OCI-LY3 (cell line): ENCODE measurements around the gene MTURN.

Experiments
- H2AFZ ChIP-seq: fragments of 200-600, 300-600 bp; shearing (Covaris generic); 2 replicates; pipeline ENCODE4 v1.6.0; 2014; ENCODE audit warnings: antibody characterized with exemption, low read depth, low read length
- H3K27ac ChIP-seq: fragments of 200-600, 300-600 bp; sonication (generic); 2 replicates; pipeline ENCODE4 v1.5.1; 2014; ENCODE audit warnings: mild to moderate bottlenecking, low read length, moderate library complexity, mixed read lengths
- H3K27me3 ChIP-seq: fragments of 200-600, 300-600 bp; sonication (generic); 2 replicates; pipeline ENCODE4 v1.6.1; 2014; ENCODE audit warnings: low read depth, low read length, mixed read lengths
- H3K36me3 ChIP-seq: fragments of 200-600, 300-600 bp; sonication (generic); replicated peaks from 2 replicates; pipeline ENCODE3; 2014; ENCODE audit warnings: low read depth, low read length, mixed read lengths
- H3K4me1 ChIP-seq: fragments of 300-600, 200-600 bp; sonication (generic); 2 replicates; pipeline ENCODE4 v1.6.1; 2014; ENCODE audit warnings: low read length, mixed read lengths
- H3K4me2 ChIP-seq: fragments of 200-600, 300-600 bp; sonication (generic); 2 replicates; pipeline ENCODE4 v1.6.1; 2014; ENCODE audit warnings: low read length, mixed read lengths
- H3K4me3 ChIP-seq: fragments of 300-600, 200-600 bp; sonication (generic); 2 replicates; pipeline ENCODE4 v1.5.1; 2014; ENCODE audit warnings: antibody characterized with exemption, mild to moderate bottlenecking, low read length, moderate library complexity
- H3K79me2 ChIP-seq: fragments of 300-600, 200-600 bp; shearing (Covaris generic); 2 replicates; pipeline ENCODE4 v1.6.1; 2014; ENCODE audit warnings: mild to moderate bottlenecking, low read length, mixed read lengths
- H3K9ac ChIP-seq: fragments of 300-600, 200-600 bp; shearing (Covaris generic); 2 replicates; pipeline ENCODE4 v1.6.0; 2014; ENCODE audit warnings: mild to moderate bottlenecking, low read length, moderate library complexity
- H3K9me3 ChIP-seq: fragments of 200-600, 300-600 bp; shearing (Covaris generic); 2 replicates; pipeline ENCODE4 v1.6.1; 2014; ENCODE audit warnings: low read length, mixed read lengths; ENCODE audit not compliant: insufficient read depth
- H4K20me1 ChIP-seq: fragments of 200-600, 300-600 bp; sonication (generic); 2 replicates; pipeline ENCODE4 v1.6.1; 2016; ENCODE audit warnings: low read length, mixed read lengths; ENCODE audit not compliant: insufficient read depth
- CTCF ChIP-seq: fragments of 200-600, 300-600 bp; sonication (generic); IDR thresholded peaks from 2 replicates; pipeline ENCODE4 v1.5.1; 2014; ENCODE audit warnings: antibody characterized with exemption, low read length, low read depth
- EZH2phosphoT487 ChIP-seq: fragments of 200-600 bp; shearing (Covaris generic); IDR thresholded peaks from 2 replicates; pipeline ENCODE4 v1.6.1; 2018; ENCODE audit warnings: antibody characterized with exemption, mixed run types, low read depth

The MTURN gene

GRCh38 chr7:30162133-30162532 lies 27.3 kb downstream of the MTURN start:
- Histone ChIP-seq H3K27ac (peak overlapping the region; percentile 93), H3K36me3 (no peaks in the 10 kb centered on the region), H3K4me2 (peak overlapping the region; percentile 95), H3K4me1 (peaks cover 64% of the 10 kb centered on the region), H3K4me3 (peak overlapping the region; percentile 65), H3K79me2 (no peaks in the 10 kb centered on the region), H3K9me3 (no peaks in the 10 kb centered on the region), H2AFZ (no peak overlapping the region), H4K20me1 (no peaks in the 10 kb centered on the region), H3K9ac (peak overlapping the region; percentile 67), H3K27me3 (no peaks in the 10 kb centered on the region)
- no peak for TF ChIP-seq EZH2phosphoT487
- TF ChIP-seq CTCF, result no peak

GRCh38 chr7:30162622-30163124 lies 27.9 kb downstream of the MTURN start:
- Histone ChIP-seq H3K4me2 (peak overlapping the region; percentile 95), H4K20me1 (no peaks in the 10 kb centered on the region), H3K36me3 (no peaks in the 10 kb centered on the region), H2AFZ (peak overlapping the region; percentile 50; the same call in 1 of the 2 replicates), H3K27ac (peak overlapping the region; percentile 93), H3K4me1 (peaks cover 60% of the 10 kb centered on the region), H3K79me2 (no peaks in the 10 kb centered on the region), H3K9ac (peak overlapping the region; percentile 67), H3K4me3 (peak overlapping the region; percentile 65), H3K27me3 (no peaks in the 10 kb centered on the region), H3K9me3 (no peaks in the 10 kb centered on the region)
- TF ChIP-seq CTCF (no peak), EZH2phosphoT487 (no peak)

- H3K27ac ChIP-seq, result peak overlapping the region; percentile 93
- H3K4me2 ChIP-seq, result peak overlapping the region; percentile 95
Measured at GRCh38 chr7:30163231-30163894, 28.6 kb downstream of the MTURN start.

More at GRCh38 chr7:30163231-30163894, 28.6 kb downstream of the MTURN start:
- H3K27me3 ChIP-seq, result no peaks in the 10 kb centered on the region
- H3K79me2 ChIP-seq, result no peaks in the 10 kb centered on the region
- H3K9me3 ChIP-seq, result no peaks in the 10 kb centered on the region
- peak overlapping the region; percentile 7; the same call in 1 of the 2 replicates for H2AFZ ChIP-seq
- peak overlapping the region; percentile 65 for H3K4me3 ChIP-seq
- H3K36me3 ChIP-seq, result no peaks in the 10 kb centered on the region
- H3K4me1 ChIP-seq, result peaks cover 59% of the 10 kb centered on the region
- peak overlapping the region; percentile 67 for H3K9ac ChIP-seq
- H4K20me1 ChIP-seq, result no peaks in the 10 kb centered on the region
- TF ChIP-seq CTCF (no peak), EZH2phosphoT487 (no peak)
